Colonic mucosa (tissue), 4 donors: ENCODE data around the gene CRACR2B. TPM values are rescaled to one million over a fixed set of nuclear protein-coding genes. Genes with fewer than 3 reads are reported as not detected.

Experiments
- DNase-seq: peaks from one replicate; pipeline ENCODE4 v3.0.0-alpha.2; 2020
- H3K27ac ChIP-seq: fragments of 200-600 bp; one replicate; pipeline ENCODE4 v1.8.0; 2021
- H3K27me3 ChIP-seq: fragments of 200-600 bp; one replicate; pipeline ENCODE4 v1.8.0; 2021
- H3K36me3 ChIP-seq: fragments of 200-600 bp; one replicate; pipeline ENCODE4 v1.8.0; 2021
- H3K4me1 ChIP-seq: fragments of 200-600 bp; one replicate; pipeline ENCODE4 v1.8.0; 2021; ENCODE audit warnings: mild to moderate bottlenecking
- H3K4me3 ChIP-seq: fragments of 200-600 bp; one replicate; pipeline ENCODE4 v1.8.0; 2021
- H3K9ac ChIP-seq, 2 donors: one replicate each; pipeline ENCODE4 v1.7.0; 2013; ENCODE audit warnings: control low read depth in 2 of 2, low read depth in 2 of 2, low read length in 2 of 2
- H3K9me3 ChIP-seq: fragments of 200-600 bp; one replicate; pipeline ENCODE4 v1.8.0; 2021
- intact Hi-C: fragments of 100-400 bp; cut with DNase I; formaldehyde crosslinking; loops from one replicate; pipeline ENCODE4 v1.14.1; 2022
- total RNA-seq, 2 donors: library from RNA; stranded (reverse); fragmentation: NEBNext Ultra II Directional in 1 of 2; extraction: Animal tissue kit (Norgen Biotek cat#: 25700) in 1 of 2; gene quantifications; one replicate each; pipeline ENCODE4 v1.2.1, GENCODE V29; 2021
- TF ChIP-seq, protein P1 (sequence below): fragments of 200-600 bp; IDR thresholded peaks from one replicate; pipeline ENCODE4 v1.8.0; 2022; ENCODE audit warnings: antibody characterized with exemption, mild to moderate bottlenecking
- donor health status: healthy.
- donor health status: DM: no; HTN: no; CAD: no.
- donor health status: DM: no; HTN: no; CAD: no.

Gene CRACR2B
- total RNA-seq, 2 donors from 2014 or later: 97.3 to 108 TPM

DNA sequence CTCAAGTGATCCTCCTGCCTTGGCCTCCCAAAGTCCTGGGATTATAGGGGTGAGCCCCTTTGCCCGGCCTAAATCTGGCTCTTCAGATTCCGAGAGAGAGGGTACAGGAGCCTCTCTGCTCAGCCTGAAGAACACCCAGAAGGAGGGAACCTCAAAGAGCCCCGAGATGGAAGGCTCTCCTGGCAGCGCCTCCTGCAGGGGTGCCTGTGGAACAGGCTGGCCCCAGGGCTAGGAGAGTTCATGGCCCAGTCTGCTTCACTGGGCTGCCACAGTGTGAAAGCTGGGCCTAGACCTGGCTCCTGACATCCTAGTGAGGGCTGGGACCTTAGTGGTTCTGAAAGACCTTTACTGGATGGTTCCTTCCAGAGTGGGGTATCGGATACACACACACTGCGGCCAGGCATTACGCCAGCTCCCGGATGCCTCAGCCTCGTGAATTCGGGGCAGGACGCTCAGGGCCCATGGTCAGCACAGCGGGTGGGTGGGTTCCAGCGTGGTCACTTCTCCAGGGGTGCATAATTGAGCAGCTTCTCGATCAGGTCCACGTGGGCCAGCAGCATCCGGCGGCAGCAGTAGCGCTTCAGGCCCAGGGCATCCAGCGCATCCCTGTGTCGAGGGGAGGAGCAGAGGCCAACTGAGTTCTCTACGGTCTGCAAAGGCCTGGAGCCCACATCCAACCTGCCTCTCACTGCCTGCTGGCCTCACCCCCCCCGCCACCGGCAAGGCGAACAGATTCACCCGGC, 12.3 kb downstream of the CRACR2B start:
- TF ChIP-seq, protein P1, sequence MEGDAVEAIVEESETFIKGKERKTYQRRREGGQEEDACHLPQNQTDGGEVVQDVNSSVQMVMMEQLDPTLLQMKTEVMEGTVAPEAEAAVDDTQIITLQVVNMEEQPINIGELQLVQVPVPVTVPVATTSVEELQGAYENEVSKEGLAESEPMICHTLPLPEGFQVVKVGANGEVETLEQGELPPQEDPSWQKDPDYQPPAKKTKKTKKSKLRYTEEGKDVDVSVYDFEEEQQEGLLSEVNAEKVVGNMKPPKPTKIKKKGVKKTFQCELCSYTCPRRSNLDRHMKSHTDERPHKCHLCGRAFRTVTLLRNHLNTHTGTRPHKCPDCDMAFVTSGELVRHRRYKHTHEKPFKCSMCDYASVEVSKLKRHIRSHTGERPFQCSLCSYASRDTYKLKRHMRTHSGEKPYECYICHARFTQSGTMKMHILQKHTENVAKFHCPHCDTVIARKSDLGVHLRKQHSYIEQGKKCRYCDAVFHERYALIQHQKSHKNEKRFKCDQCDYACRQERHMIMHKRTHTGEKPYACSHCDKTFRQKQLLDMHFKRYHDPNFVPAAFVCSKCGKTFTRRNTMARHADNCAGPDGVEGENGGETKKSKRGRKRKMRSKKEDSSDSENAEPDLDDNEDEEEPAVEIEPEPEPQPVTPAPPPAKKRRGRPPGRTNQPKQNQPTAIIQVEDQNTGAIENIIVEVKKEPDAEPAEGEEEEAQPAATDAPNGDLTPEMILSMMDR: no peak
- no peak for DNase-seq
- H3K9ac ChIP-seq: no peak overlapping the region
- no peaks in the 10 kb centered on the region for H3K27me3 ChIP-seq
- H3K36me3 ChIP-seq: peaks cover 21% of the 10 kb centered on the region
- intact Hi-C loops: no loop called here
- H3K4me1 ChIP-seq: peaks cover 27% of the 10 kb centered on the region
- H3K27ac ChIP-seq: no peak overlapping the region
- no peak overlapping the region for H3K4me3 ChIP-seq
- no peaks in the 10 kb centered on the region for H3K9me3 ChIP-seq

DNA sequence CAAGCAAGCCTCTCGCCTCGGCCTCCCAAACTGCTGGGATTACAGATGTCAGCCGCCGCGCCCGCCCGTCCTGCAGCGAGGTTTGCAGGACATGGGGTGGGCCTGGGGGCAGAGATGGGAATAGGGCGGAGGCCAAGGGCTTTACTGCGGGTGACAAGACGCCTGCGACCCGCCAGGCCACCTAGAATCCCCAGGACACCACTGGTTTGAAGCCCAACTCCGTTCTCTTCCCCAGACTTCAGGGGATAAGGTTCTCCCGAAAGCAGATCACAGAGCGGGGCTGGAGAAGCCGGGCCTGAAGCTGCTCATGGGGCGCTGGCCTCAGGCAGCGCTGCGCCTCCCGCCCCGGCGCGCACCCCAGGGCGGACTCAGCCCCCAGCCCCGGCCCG, 14.3 kb downstream of the CRACR2B start:
- Histone ChIP-seq H3K4me3 (peak overlapping the region; percentile 99), H3K9me3 (no peaks in the 10 kb centered on the region), H3K4me1 (peaks cover 27% of the 10 kb centered on the region), H3K27ac (peak overlapping the region; percentile 81), H3K36me3 (peaks cover 17% of the 10 kb centered on the region), H3K9ac (peak overlapping the region; percentile 76 to 91), H3K27me3 (no peaks in the 10 kb centered on the region)
- DNase-seq: no peak
- intact Hi-C loops: no loop called here
- TF ChIP-seq, protein P1: no peak

DNA sequence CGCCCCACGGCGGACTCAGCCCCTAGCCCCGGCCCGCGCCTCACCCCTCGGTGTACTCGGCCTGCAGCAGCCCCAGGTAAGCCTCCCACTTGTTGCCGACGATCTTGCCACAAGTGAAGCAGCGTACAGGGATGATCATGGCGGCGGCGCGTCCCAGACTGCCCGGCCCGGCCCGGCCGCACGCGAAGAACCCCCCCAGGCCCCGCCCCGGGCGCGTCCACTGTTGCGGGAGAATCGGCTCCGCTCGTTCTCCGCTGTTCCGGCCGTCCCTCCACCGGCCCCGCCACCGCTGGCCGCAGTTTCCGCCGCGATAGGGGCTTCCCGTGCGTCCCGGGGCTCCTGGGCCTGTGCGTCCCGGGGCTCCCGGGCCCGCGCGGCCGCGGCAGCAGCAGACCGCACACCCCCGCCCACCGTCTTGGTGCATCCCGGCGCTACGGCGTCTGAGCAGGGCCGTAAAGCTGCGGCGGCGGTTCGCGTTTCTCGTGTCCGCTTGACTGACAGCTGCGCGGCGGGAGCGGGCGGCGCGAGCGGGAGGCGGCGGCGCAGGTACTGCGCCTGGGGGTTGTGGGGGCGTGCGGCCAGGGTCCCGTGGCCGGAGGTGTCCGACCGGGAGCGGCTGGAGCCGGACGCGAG, 14.8 kb downstream of the CRACR2B start, which contains the start of the genes POLR2L and TSPAN4:
POLR2L (minus strand) TSS at position 160 of the 633 bp plus-strand sequence; CDS start at position 139, 21 bp downstream.
TSPAN4 (plus strand) TSS at position 483 of the 633 bp plus-strand sequence. CDS start 7,453 bp downstream, outside the sequence.
- intact Hi-C loops: no loop called here
- peak within 1 kb of the TSS; percentile 76 to 91 for H3K9ac ChIP-seq

DNA sequence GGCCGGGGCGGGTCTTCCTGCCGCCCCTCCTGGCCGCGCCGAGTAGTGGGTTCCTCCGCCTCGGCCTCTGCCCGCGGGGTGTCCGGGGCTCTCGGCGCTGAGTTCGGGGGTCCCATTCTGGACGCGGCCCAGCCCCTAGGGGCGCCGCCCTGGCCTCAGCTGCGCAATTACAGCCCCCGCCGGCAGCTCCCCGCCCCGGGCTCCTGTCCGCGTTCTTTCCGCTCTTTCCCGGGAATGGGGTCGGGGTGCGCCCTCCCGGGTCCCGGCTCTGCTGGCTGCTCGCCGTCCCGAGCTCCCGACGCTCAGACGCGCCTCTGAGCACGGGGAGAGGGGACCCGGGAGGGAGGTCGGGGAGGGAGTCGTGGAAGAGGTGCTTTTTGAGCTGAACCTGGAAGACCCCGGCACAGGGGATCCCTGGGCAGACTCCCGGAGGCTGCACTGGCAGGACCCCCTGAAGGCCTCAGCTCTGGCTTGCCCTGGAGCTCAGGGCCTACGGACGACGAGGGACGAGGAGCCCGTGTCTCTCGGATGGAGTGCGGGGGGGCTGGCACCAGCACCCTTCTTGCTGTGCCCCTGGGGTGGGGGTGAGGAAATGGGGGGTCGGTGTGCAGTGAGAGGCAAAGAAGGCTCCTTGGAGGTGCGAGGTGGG, 15.5 kb downstream of the CRACR2B start:
- Histone ChIP-seq H3K4me1 (peaks cover 22% of the 10 kb centered on the region), H3K9me3 (no peaks in the 10 kb centered on the region), H3K4me3 (peak overlapping the region; percentile 99), H3K27me3 (no peaks in the 10 kb centered on the region), H3K9ac (peak overlapping the region; percentile 66 to 69), H3K36me3 (peaks cover 8% of the 10 kb centered on the region), H3K27ac (peak overlapping the region; percentile 81)
- no peak for DNase-seq
- intact Hi-C loops: no loop called here
- TF ChIP-seq, protein P1: no peak

More for the DNA sequence above, 14.8 kb downstream of the CRACR2B start, which contains the start of the genes POLR2L and TSPAN4:
- Histone ChIP-seq H3K36me3 (peaks cover 12% of the 10 kb centered on the region), H3K9me3 (no peaks in the 10 kb centered on the region), H3K27me3 (no peaks in the 10 kb centered on the region), H3K4me3 (peak within 1 kb of the TSS; percentile 99), H3K4me1 (peaks cover 27% of the 10 kb centered on the region), H3K27ac (peak within 1 kb of the TSS; percentile 81)
- TF ChIP-seq, protein P1: no peak
- DNase-seq: peak; percentile 91
